Ovary (tissue), 3 donors: ENCODE data around the gene NXNL2.

Experiments used
- POLR2A ChIP-seq: fragments of 450-650 bp; IDR thresholded peaks from one replicate; pipeline ENCODE4 v1.6.1; 2017; ENCODE audit warnings: antibody characterized with exemption, mild to moderate bottlenecking, moderate library complexity
- TF ChIP-seq, protein P1 (sequence below), 3 donors: fragments of 450-650 bp in 2 of 3; fragments of 200-600 bp in 1 of 3; IDR thresholded peaks; one replicate each; pipeline versions ENCODE4 v1.5.1 to v1.8.0; 2016 to 2022; ENCODE audit warnings: antibody characterized with exemption in 3 of 3, mild to moderate bottlenecking in 1 of 3
- donor health status: DM: no; HTN: no; CAD: no.

- TF ChIP-seq, protein P1, sequence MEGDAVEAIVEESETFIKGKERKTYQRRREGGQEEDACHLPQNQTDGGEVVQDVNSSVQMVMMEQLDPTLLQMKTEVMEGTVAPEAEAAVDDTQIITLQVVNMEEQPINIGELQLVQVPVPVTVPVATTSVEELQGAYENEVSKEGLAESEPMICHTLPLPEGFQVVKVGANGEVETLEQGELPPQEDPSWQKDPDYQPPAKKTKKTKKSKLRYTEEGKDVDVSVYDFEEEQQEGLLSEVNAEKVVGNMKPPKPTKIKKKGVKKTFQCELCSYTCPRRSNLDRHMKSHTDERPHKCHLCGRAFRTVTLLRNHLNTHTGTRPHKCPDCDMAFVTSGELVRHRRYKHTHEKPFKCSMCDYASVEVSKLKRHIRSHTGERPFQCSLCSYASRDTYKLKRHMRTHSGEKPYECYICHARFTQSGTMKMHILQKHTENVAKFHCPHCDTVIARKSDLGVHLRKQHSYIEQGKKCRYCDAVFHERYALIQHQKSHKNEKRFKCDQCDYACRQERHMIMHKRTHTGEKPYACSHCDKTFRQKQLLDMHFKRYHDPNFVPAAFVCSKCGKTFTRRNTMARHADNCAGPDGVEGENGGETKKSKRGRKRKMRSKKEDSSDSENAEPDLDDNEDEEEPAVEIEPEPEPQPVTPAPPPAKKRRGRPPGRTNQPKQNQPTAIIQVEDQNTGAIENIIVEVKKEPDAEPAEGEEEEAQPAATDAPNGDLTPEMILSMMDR (IDR thresholded peaks at IDR 0.05): no peak
- TF ChIP-seq POLR2A: no peak
Measured at GRCh38 chr9:88528080-88528790, 6.7 kb upstream of the NXNL2 start.
